ENCODE data around the gene KLHL8.
A peak's percentile ranks its signal among the peaks of the same experiment; 100 is the strongest.
"Not testable (repeated sequence)": the region's sequence is repeated elsewhere in the genome, so short reads cannot be mapped to it uniquely, and the experiment has no call there.

The KLHL8 gene

GRCh38 chr4:87228262-87228860, 7.9 kb upstream of the KLHL8 start:
- no peak for DNase-seq (ENCODE audit: low read depth in 2 of 2)

DNA sequence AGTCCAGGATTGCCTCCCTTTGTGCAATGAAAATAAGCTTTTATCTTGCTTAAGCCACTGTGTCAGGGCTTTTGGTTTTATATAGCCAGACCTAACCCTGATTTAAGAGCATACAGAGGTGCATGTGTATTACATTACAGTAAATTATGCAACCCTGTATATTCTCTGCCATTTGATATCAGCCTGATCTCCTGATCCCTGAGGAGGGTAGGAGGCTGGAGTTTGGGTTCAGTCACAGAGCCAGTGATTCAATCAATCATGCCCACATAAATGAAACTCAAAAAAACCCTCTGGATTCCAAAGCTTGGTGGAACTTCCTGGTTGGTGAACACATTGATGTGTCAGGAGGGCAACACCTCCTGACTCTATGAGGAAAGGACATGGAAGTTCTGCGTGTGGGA, 7.3 kb upstream of the KLHL8 start:
- no peak for DNase-seq (ENCODE audit: low read depth in 2 of 2)

DNA sequence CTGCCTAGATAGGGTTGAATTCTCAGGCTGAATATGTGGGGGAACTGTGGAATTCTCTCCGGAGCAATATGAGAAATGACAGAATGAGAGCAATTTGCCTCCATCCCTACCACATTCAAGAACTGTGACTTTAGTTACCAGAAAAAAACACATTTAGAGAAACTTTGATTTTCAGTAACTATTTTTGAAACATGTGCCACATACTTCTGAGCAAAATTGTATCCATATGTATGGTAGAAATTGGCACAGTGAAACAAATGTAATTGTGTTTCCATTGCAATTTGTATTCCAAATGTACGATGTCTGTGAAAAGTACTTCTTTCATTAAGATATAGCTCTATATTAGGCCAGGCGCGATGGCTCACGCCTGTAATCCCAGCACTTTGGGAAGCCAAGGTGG, 5.5 kb upstream of the KLHL8 start:
- no peak for DNase-seq (ENCODE audit: low read depth in 2 of 2)

- no peak for DNase-seq (ENCODE audit: low read depth in 2 of 2)
Observed at GRCh38 chr4:87224141-87224923, 3.9 kb upstream of the KLHL8 start.

- DNase-seq (ENCODE audit: low read depth in 2 of 2), result peak; percentile 8 to 25
Observed at GRCh38 chr4:87219632-87220093, 755 bp downstream of the KLHL8 start.

DNA sequence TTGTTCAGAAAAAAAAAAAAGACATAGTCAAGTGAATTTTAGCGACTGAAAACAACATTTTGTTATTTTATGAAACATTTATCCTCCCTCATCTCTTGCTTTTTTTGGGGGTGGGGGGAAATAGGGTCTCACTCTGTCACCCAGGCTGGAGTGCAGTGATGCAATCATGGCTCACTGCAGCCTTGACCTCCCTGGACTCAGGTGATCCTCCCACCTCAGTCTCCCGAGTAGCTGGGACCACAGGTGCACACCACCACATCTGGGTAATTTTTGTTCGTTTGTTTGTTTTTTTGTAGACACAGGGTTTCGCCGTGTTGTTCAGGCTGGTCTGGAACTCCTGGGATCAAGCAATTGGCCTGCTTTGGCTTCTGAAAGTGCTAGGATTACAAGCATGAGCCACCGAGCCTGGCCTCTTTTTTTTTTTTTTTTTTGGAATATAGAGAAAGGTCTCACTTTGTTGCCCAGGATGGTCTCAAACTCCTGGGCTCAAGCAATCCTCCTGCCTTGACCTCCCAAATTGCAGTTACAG, 3.1 kb downstream of the KLHL8 start:
- DNase-seq (ENCODE audit: low read depth in 2 of 2), result not testable (repeated sequence)

GRCh38 chr4:87216469-87216868, 3.9 kb downstream of the KLHL8 start:
- no peak for DNase-seq (ENCODE audit: low read depth in 2 of 2)

- no peak for DNase-seq (ENCODE audit: low read depth in 2 of 2)
Observed at GRCh38 chr4:87213421-87214075, 6.9 kb downstream of the KLHL8 start.

GRCh38 chr4:87211249-87211952, 9.0 kb downstream of the KLHL8 start:
- DNase-seq (ENCODE audit: low read depth in 2 of 2), result no peak

DNA sequence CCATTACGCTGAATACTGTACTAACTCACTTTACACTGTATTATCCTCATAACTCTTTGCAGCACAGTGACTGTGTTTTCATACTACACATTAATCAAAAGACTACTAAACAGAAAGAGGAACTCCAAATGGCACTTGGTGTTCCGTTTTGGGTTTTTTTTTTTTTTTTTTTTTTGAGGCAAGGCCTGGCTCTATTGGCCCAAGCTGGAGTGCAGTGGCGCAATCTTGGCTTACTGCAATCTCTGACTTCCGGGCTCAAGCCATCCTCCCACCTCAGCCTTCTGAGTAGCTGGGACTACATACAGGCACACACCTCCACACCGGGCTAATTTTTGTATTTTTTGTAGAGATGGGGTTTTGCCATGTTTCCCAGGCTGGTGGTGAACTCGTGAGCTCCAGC, 10.7 kb downstream of the KLHL8 start:
- no peak for DNase-seq (ENCODE audit: low read depth in 2 of 2)

DNA sequence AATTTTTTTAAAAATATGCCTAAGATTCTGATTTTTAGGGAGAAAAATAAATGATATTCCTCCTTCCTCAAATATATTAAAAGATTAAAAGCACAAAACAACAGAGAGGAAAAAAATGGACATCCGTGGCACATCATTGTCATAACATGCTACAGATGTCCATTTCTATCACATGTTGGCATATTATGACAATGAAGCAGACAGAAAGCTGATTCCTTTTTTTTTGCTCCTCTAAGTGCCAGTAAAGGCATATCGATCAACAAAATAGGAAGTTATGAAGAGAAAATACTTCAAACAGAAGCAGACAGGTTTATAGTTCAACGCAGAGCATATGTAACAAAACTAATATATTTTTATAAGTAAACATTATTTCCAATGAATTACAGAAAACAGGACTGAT, 11.2 kb downstream of the KLHL8 start:
- DNase-seq (ENCODE audit: low read depth in 2 of 2), result no peak

- DNase-seq (ENCODE audit: low read depth in 2 of 2), result no peak
Observed at GRCh38 chr4:87204559-87204958, 15.9 kb downstream of the KLHL8 start.

- no peak for DNase-seq (ENCODE audit: low read depth in 2 of 2)
Observed at GRCh38 chr4:87196927-87197326, 23.5 kb downstream of the KLHL8 start.

DNA sequence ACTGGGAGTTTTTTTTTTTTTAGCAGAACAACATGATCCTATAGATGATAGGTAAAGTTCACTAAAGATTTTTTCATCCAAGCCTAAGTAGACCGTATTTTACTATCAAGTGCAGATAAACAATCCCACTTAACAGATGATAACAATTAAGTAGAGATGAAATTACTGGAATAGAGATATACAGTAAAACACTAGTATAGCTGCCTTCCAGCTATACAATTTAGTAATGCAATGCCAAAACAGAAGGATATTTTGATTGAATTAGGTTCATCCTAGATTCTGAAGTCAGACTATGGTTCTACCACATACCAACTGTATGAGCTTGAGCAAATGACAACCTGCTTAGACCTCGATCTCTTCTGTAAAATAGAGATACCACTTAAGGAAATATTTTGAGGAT, 24.3 kb downstream of the KLHL8 start:
- no peak for DNase-seq (ENCODE audit: low read depth in 2 of 2)

DNA sequence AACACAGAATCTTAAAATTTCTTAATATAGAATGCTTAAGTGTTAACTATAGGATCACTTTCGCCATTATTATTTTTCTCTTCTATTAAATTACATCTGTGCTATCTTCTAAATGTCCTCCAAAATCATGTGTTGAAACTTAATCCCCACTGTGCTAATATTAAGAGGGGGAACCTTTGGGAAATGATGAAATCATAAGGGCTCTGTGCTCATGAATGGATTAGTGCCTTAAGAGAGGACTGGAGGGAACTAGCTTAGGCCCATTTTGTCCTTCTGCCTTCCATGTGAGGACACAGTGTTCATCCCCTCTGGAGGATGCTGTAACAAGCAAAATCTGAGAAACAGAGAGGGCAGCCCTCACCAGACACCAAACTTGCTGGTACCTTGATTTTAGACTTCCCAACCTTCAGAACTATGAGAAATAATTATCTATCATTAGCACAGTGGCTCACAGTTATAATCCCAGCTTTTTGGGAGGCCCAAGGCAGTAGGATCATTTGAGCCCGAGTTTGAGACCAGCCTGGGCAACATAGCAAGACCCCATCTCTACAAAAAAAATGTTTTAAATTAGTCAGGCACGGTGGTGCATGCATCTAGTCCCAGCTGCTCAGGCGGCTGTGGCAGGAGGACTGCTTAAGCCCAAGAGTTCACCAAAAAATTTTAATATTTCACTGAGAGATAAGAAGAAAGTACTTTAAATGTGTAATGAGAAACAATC, 26.3 kb downstream of the KLHL8 start:
- no peak for DNase-seq (ENCODE audit: low read depth in 2 of 2)

DNA sequence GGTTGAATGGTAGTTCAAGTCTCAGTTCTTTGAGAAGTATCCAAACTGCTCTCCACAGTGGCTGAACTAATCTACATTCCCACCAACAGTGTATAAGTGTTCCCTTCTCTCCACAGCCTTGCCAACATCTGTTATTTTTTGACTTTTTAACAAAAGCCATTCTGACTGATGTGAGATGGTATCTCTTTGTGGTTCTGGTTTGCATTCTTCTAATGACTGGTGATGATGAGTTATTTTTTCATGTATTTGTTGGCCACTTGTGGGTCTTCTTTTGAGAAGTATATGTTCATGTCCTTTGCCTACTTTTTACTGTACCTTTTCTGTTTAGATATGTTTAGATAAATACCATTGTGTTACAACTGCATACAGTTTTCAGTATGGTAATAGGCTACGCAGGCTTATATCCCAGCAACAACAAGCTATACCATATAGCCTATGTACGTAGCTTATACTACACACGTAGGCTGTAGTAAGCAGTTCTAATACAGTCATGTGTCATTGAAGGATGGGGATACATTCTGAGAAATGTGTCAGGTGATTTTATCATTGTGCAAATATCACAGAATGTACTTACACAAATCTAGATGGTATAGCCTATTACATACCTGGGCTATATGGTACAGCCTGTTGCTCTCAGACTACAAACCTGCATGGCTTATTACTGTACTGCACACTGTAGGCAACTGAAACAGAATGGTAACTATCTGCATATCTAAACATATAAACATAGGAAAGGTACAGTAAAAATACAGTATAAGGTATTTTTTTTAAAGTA, 28.1 kb downstream of the KLHL8 start:
- DNase-seq (ENCODE audit: low read depth in 2 of 2), result no peak

DNA sequence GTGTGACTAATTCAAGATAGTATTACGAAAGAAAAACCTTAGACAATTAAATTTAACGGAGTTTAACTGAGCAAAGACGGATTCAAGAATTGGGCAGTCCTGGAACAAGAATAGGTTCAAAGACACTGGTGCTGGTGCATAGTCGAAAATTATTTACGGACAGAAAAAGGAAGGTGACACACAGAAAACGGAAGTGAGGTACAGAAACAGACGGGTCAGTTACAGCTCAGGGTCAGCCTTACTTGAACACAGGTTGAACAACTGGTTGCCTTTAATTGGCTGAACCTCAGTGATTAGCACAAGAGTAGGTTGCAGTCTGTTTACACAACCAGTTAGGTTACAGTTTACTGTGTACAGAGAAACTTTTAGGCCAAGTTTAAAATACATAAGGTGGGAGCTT, 31.5 kb downstream of the KLHL8 start:
- DNase-seq (ENCODE audit: low read depth in 2 of 2), result no peak

DNA sequence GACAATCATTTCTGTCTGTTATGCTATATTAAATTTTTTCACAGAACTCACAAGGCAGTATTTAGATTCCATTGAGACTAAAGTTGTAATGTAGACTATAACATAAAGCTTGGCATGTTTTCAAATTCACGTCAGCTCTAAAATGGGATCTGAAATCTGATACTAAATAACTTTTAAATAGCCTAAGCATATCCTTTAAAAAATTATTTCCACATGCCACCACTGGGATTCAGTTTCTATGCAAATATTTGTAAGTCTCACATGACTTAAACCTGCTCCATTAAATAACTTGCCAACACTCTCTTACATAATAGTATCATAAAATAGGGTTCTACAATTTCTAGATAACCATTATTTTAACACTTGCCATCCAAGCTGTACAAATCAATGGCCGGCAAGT, 32.4 kb downstream of the KLHL8 start:
- no peak for DNase-seq (ENCODE audit: low read depth in 2 of 2)

DNA sequence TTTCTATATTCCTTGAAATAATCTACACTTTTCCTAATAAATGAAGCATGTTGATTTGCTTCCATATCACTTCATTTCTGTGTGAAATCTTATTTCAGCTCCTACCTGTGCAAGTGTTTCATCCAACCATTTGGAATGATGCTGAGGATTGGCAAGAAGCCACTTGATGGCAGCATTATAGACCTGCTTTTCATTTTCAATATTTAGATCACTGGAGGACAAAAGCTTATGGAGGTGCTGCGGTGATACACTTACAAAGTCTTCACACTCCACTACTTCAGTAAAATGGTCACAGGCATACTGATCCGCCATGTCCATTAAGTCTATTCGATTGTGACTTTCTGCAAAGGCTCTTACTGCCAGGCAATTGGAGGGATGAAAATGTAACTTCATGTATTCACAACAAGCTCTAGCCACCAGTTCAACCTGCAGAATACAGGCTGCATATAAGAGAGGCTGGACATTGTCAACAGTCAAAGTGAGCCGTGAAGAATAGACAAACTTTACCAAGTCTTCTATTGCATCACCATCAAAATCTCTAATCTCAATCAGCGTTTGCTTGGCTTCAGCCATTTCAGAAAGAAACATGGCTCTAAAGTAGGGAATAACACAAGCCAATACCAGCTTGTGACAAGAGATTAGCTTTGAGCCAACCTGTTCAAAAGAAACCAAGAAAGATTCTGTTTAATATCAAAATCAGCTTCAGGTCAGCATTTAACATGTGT, 35.1 kb downstream of the KLHL8 start:
- no peak for DNase-seq (ENCODE audit: low read depth in 2 of 2)

- no peak for DNase-seq (ENCODE audit: low read depth in 2 of 2)
Observed at GRCh38 chr4:87180767-87181166, 39.7 kb downstream of the KLHL8 start.

Data from stimulated activated CD8-positive, alpha-beta memory T cell treated with anti-CD3 and anti-CD28 coated beads, Interleukin-7, amount 100 ng/mL, for 1 hour (primary cell).